ENCODE results near the gene CEP126. TPM values are rescaled to one million over a fixed set of nuclear protein-coding genes. Genes with fewer than 3 reads are reported as not detected.
A peak's percentile ranks its signal among the peaks of the same experiment; 100 is the strongest.

The CEP126 gene
- polyA plus RNA-seq, 2 donors, result 0.69 to 1.3 TPM

DNA sequence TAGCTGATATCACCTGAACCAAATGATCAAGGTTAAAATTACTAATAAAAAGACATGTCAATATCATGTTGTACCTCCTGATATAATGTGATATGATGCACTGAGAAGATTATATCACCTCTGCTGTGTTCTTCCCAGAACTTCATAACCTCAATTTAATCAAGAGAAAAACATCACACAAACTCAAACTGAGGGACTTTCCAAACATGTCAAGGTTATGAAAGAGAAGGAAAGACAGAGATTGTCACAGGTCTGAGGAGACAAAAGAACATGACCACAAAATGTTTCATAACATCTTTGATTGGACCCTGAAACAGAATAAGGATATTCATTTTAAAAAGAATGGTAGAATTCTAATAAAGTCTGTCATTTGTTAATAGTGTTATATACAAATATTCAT, 89.4 kb downstream of the CEP126 start:
- H3K36me3 ChIP-seq (ENCODE audit: control insufficient read depth in 2 of 2, insufficient read depth in 2 of 2, low read length in 1 of 2), result no peaks in the 10 kb centered on the region
- no peak overlapping the region for H3K4me3 ChIP-seq (ENCODE audit: low read depth in 1 of 2, low read length in 2 of 2)
- no peaks in the 10 kb centered on the region for H3K27me3 ChIP-seq (ENCODE audit: control insufficient read depth in 1 of 2, insufficient read depth in 2 of 2, low read length in 2 of 2)
- no peaks in the 10 kb centered on the region for H3K4me1 ChIP-seq (ENCODE audit: control insufficient read depth in 2 of 2, insufficient read depth in 2 of 2, low read length in 1 of 2)
- no peaks in the 10 kb centered on the region for H3K9me3 ChIP-seq (ENCODE audit: control insufficient read depth in 2 of 2, insufficient read depth in 1 of 2, low read depth in 1 of 2, low read length in 1 of 2)
- no peak overlapping the region for H3K27ac ChIP-seq (ENCODE audit: low read depth in 2 of 2, low read length in 1 of 2)

DNA sequence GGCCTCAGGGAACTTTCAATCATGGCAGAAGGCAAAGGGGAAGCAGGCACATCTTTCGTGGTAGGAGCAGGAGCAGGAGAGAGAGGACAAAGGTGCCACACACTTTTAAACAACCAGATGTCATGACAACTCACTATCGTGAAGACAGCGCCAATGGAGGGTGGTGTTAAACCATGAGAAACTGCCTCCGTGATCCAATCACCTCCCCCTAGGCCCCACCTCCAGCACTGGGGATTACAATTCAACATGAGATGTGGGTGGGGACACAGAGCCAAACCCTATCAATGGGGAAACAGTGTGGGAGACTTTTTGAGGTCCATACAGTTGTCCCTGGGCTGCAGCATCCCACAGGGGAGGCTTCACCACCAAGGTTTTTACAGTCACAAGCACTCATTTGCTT, 90.5 kb downstream of the CEP126 start:
- H3K4me3 ChIP-seq (ENCODE audit: low read depth in 1 of 2, low read length in 2 of 2), result no peak overlapping the region
- H3K4me1 ChIP-seq (ENCODE audit: control insufficient read depth in 2 of 2, insufficient read depth in 2 of 2, low read length in 1 of 2), result no peaks in the 10 kb centered on the region
- no peaks in the 10 kb centered on the region for H3K27me3 ChIP-seq (ENCODE audit: control insufficient read depth in 1 of 2, insufficient read depth in 2 of 2, low read length in 2 of 2)
- H3K27ac ChIP-seq (ENCODE audit: low read depth in 2 of 2, low read length in 1 of 2), result no peak overlapping the region
- H3K36me3 ChIP-seq (ENCODE audit: control insufficient read depth in 2 of 2, insufficient read depth in 2 of 2, low read length in 1 of 2), result no peaks in the 10 kb centered on the region
- 82% methylated on average over 4 of the region's 4 CpGs for WGBS, 2 donors
- H3K9me3 ChIP-seq (ENCODE audit: control insufficient read depth in 2 of 2, insufficient read depth in 1 of 2, low read depth in 1 of 2, low read length in 1 of 2), result no peaks in the 10 kb centered on the region

DNA sequence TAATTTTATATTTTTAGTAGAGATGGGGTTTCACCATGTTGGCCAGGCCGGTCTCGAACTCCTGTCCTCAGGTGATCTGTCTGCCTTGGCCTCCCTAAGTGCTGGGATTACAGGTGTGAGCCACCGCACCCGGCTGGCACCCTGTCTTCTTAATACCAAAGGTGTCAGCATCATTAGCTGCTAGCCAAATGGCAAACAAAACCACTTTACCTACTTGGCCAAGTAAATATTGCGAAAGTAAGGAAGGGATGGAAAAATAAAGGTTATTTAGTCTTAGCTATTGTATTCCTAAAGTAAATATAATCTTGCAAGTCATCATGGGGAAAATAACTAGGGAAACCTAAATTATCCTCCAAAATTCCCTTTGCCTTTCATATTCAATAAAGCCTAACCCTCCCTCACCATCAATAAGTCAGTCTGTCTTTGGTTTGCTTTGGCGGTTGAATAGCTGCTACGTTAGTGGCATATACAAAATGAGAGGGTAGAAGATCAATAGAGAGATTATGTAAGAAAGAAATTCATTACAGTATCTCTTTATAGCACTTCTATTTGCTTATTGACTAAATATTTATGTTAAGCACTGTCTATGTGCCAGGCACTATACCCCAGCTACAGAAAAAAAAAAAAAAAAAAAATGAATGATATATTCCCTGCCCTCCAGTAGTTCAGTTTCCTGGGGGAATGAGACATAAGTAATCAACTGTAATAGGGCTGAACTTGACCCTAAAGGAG, 92.2 kb downstream of the CEP126 start:
- no peaks in the 10 kb centered on the region for H3K36me3 ChIP-seq (ENCODE audit: control insufficient read depth in 2 of 2, insufficient read depth in 2 of 2, low read length in 1 of 2)
- H3K4me3 ChIP-seq (ENCODE audit: low read depth in 1 of 2, low read length in 2 of 2), result no peak overlapping the region
- H3K27ac ChIP-seq (ENCODE audit: low read depth in 2 of 2, low read length in 1 of 2), result no peak overlapping the region
- no peaks in the 10 kb centered on the region for H3K27me3 ChIP-seq (ENCODE audit: control insufficient read depth in 1 of 2, insufficient read depth in 2 of 2, low read length in 2 of 2)
- peaks cover 0 to 2% of the 10 kb centered on the region in 2 donors for H3K4me1 ChIP-seq (ENCODE audit: control insufficient read depth in 2 of 2, insufficient read depth in 2 of 2, low read length in 1 of 2)
- WGBS, 2 donors, result 77 to 80% methylated on average over 7 of the region's 7 CpGs
- no peaks in the 10 kb centered on the region for H3K9me3 ChIP-seq (ENCODE audit: control insufficient read depth in 2 of 2, insufficient read depth in 1 of 2, low read depth in 1 of 2, low read length in 1 of 2)

DNA sequence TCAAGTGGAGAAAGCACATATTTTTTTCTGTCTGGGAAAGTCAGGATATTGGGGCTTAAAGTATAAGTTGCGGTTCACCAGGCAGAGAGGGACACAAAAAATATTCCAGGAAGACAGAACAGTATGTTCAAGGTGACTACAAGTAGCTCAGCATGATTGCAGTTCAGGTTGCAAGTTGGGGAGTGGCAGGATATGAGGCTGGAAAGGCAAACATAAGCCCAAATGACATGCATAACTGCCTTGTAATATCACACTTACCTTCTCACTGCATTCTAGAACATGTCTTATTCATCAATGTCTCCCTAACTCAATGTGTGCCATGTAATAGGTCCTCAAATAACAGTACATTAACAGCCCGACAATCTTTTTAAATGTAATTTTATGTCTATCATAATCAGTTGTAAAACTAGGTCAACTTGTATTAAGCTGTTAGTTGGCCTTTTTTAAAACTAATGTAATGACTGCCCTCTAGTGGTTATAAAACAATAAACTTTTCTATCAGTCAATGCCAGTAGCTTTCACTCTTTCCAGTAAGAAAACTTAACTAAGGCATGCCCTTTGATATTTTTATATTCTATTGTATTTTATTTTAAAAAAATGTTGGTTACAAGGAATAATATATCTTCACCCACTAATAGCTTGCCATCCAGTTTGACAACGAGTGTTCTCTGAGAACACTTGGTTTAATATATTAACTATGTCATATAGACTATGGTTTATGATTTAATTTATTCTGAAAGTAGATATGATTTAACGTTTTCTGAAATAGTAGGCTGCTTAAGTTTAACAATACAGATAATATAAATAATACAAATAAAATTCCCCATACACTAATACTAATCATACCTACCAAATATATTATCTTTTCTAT, 93.0 kb downstream of the CEP126 start:
- Histone ChIP-seq H3K9me3 (ENCODE audit: control insufficient read depth in 2 of 2, insufficient read depth in 1 of 2, low read depth in 1 of 2, low read length in 1 of 2) (no peaks in the 10 kb centered on the region), H3K4me1 (ENCODE audit: control insufficient read depth in 2 of 2, insufficient read depth in 2 of 2, low read length in 1 of 2) (peaks cover 0 to 2% of the 10 kb centered on the region in 2 donors), H3K36me3 (ENCODE audit: control insufficient read depth in 2 of 2, insufficient read depth in 2 of 2, low read length in 1 of 2) (no peaks in the 10 kb centered on the region), H3K27me3 (ENCODE audit: control insufficient read depth in 1 of 2, insufficient read depth in 2 of 2, low read length in 2 of 2) (no peaks in the 10 kb centered on the region), H3K4me3 (ENCODE audit: low read depth in 1 of 2, low read length in 2 of 2) (no peak overlapping the region), H3K27ac (ENCODE audit: low read depth in 2 of 2, low read length in 1 of 2) (no peak overlapping the region)
- 23 to 25% methylated on average over 4 of the region's 4 CpGs for WGBS, 2 donors

DNA sequence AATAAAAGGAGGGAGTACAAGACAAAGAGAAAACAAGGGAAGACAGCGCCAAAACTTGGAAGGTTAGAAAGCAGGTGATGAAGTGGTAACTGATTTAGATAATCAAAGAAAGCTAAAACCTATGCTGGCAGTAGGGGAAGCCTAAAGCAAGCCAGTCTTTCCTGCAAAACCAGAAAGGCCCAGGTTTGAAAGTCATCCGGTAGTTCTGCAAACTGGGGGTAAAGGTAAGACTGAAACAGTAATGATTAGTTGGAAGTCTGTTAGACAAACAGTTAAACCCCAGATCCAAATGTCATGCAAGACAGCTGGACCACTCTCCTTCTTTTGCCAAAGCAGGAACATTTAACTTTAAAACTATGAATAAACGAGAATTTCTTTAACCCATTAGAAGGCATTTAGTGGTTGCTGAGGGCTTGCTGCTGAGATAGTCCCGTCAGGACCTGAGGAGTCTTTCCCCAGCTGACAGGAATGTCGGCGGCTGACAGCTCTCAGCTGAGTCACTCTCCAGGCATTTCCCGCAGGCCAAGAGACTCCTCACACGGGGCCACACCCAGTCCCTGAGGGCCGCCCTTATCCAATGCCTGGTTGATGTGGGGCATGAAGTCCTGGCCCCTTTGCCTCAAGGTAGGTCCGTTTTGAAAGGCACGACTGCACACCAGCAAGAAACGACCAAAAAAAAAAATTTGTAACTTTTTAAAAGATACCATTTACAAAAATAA, 96.1 kb downstream of the CEP126 start:
- Histone ChIP-seq H3K4me1 (ENCODE audit: control insufficient read depth in 2 of 2, insufficient read depth in 2 of 2, low read length in 1 of 2) (peaks cover 0 to 2% of the 10 kb centered on the region in 2 donors), H3K36me3 (ENCODE audit: control insufficient read depth in 2 of 2, insufficient read depth in 2 of 2, low read length in 1 of 2) (no peaks in the 10 kb centered on the region), H3K9me3 (ENCODE audit: control insufficient read depth in 2 of 2, insufficient read depth in 1 of 2, low read depth in 1 of 2, low read length in 1 of 2) (no peaks in the 10 kb centered on the region), H3K4me3 (ENCODE audit: low read depth in 1 of 2, low read length in 2 of 2) (no peak overlapping the region), H3K27ac (ENCODE audit: low read depth in 2 of 2, low read length in 1 of 2) (peak overlapping the region in 1 of 2 donors; percentile 3), H3K27me3 (ENCODE audit: control insufficient read depth in 1 of 2, insufficient read depth in 2 of 2, low read length in 2 of 2) (no peaks in the 10 kb centered on the region)
- WGBS, 2 donors, result 15 to 17% methylated on average over 12 of the region's 12 CpGs

DNA sequence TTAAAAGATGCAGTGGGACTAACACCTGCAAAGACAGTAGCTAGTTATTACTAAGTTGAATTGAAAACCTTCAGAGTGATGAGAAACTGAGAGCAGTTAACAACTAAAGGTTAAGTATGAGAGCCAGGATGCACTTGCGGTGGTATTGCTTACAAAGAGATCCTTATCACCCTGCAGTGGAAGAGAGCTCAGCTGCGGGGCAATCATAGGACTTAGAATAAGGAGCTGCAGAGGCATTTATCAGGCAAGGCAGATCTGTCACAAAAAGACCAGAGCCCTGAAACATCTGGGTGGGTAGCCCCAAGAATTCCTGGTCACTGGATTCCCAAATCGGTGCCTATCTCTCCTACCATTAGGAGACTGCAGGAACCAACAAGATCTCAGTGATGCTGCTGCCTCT, 98.1 kb downstream of the CEP126 start:
- H3K36me3 ChIP-seq (ENCODE audit: control insufficient read depth in 2 of 2, insufficient read depth in 2 of 2, low read length in 1 of 2), result no peaks in the 10 kb centered on the region
- peaks cover 0 to 2% of the 10 kb centered on the region in 2 donors for H3K4me1 ChIP-seq (ENCODE audit: control insufficient read depth in 2 of 2, insufficient read depth in 2 of 2, low read length in 1 of 2)
- 75 to 78% methylated on average over 3 of the region's 3 CpGs for WGBS, 2 donors
- no peaks in the 10 kb centered on the region for H3K9me3 ChIP-seq (ENCODE audit: control insufficient read depth in 2 of 2, insufficient read depth in 1 of 2, low read depth in 1 of 2, low read length in 1 of 2)
- no peak overlapping the region for H3K27ac ChIP-seq (ENCODE audit: low read depth in 2 of 2, low read length in 1 of 2)
- no peaks in the 10 kb centered on the region for H3K27me3 ChIP-seq (ENCODE audit: control insufficient read depth in 1 of 2, insufficient read depth in 2 of 2, low read length in 2 of 2)
- no peak overlapping the region for H3K4me3 ChIP-seq (ENCODE audit: low read depth in 1 of 2, low read length in 2 of 2)

DNA sequence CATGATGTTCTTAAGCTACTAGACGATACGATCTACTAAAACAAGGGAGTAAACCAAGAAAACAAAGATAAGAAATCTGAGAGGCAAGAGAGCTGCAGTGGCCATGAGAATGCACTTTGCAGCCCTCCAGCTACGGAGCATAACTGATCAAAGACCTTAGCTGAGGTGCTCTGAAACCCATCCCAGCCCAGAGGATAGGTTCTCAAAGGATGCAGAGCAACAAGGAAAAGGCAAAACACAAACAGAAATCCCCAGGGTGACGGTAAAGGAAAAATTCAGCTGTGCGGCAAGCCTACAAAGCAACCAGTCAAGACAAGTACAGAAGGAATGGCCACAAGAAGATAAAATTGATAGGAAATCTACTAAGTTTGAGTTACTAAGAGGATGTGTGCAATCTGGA, 99.9 kb downstream of the CEP126 start:
- Histone ChIP-seq H3K27me3 (ENCODE audit: control insufficient read depth in 1 of 2, insufficient read depth in 2 of 2, low read length in 2 of 2) (no peaks in the 10 kb centered on the region), H3K36me3 (ENCODE audit: control insufficient read depth in 2 of 2, insufficient read depth in 2 of 2, low read length in 1 of 2) (no peaks in the 10 kb centered on the region), H3K9me3 (ENCODE audit: control insufficient read depth in 2 of 2, insufficient read depth in 1 of 2, low read depth in 1 of 2, low read length in 1 of 2) (no peaks in the 10 kb centered on the region), H3K4me3 (ENCODE audit: low read depth in 1 of 2, low read length in 2 of 2) (no peak overlapping the region), H3K27ac (ENCODE audit: low read depth in 2 of 2, low read length in 1 of 2) (no peak overlapping the region), H3K4me1 (ENCODE audit: control insufficient read depth in 2 of 2, insufficient read depth in 2 of 2, low read length in 1 of 2) (peaks cover 0 to 2% of the 10 kb centered on the region in 2 donors)
- WGBS, 2 donors, result 87 to 88% methylated on average over 5 of the region's 5 CpGs

DNA sequence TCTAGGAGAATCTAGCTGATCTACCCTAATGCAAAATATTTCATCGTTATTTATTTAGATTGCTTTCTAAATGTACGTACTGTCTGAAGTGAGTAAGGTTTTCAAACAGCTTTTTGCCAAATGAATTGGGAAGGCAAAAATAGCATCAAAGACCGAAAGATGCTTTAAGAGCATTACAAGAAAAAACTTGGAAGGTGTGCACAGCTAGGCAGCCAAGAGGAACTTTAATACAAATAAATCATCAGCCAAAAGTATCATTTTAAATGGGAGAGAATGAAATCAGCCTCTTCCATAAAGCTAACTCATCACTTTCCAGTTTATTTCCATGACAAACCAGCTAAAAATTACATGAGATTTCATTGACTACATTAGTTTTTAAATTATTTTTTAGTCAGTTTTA, 102.2 kb downstream of the CEP126 start:
- no peaks in the 10 kb centered on the region for H3K27me3 ChIP-seq (ENCODE audit: control insufficient read depth in 1 of 2, insufficient read depth in 2 of 2, low read length in 2 of 2)
- no peaks in the 10 kb centered on the region for H3K9me3 ChIP-seq (ENCODE audit: control insufficient read depth in 2 of 2, insufficient read depth in 1 of 2, low read depth in 1 of 2, low read length in 1 of 2)
- 27 to 57% methylated on average over 3 of the region's 3 CpGs for WGBS, 2 donors
- H3K36me3 ChIP-seq (ENCODE audit: control insufficient read depth in 2 of 2, insufficient read depth in 2 of 2, low read length in 1 of 2), result no peaks in the 10 kb centered on the region
- no peak overlapping the region for H3K27ac ChIP-seq (ENCODE audit: low read depth in 2 of 2, low read length in 1 of 2)
- H3K4me1 ChIP-seq (ENCODE audit: control insufficient read depth in 2 of 2, insufficient read depth in 2 of 2, low read length in 1 of 2), result no peaks in the 10 kb centered on the region
- H3K4me3 ChIP-seq (ENCODE audit: low read depth in 1 of 2, low read length in 2 of 2), result no peak overlapping the region

DNA sequence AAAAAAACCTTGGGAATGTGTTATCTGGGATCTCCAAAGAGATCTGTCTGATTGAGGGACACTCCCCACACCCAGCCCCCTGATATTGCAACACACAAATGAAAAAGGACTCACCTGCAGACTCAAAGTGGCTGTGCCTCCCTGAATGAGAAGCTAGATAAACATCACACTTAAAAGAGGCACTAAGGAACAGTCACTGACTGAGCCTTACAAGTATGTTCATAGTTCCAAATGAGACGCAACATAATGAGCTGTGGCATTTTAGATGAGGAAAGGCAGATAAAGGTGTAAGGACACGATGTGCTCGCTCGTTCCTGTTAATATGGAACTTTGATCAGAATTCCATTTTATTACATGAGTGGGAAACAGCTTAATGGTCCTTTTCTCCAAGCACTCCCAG, 111.4 kb downstream of the CEP126 start:
- Histone ChIP-seq H3K4me3 (ENCODE audit: low read depth in 1 of 2, low read length in 2 of 2) (no peak overlapping the region), H3K27me3 (ENCODE audit: control insufficient read depth in 1 of 2, insufficient read depth in 2 of 2, low read length in 2 of 2) (no peaks in the 10 kb centered on the region), H3K4me1 (ENCODE audit: control insufficient read depth in 2 of 2, insufficient read depth in 2 of 2, low read length in 1 of 2) (no peaks in the 10 kb centered on the region), H3K36me3 (ENCODE audit: control insufficient read depth in 2 of 2, insufficient read depth in 2 of 2, low read length in 1 of 2) (no peaks in the 10 kb centered on the region), H3K9me3 (ENCODE audit: control insufficient read depth in 2 of 2, insufficient read depth in 1 of 2, low read depth in 1 of 2, low read length in 1 of 2) (no peaks in the 10 kb centered on the region), H3K27ac (ENCODE audit: low read depth in 2 of 2, low read length in 1 of 2) (no peak overlapping the region)
- WGBS, 2 donors, result 68 to 84% methylated on average over 4 of the region's 4 CpGs
